Cardiac muscle cell (in vitro differentiated cells and primary cell): ENCODE data around the gene LAPTM4A. TPM values are rescaled to one million over a fixed set of nuclear protein-coding genes. Genes with fewer than 3 reads are reported as not detected.

Source experiments
- DNase-seq, 2 donors: peaks; one replicate each; pipeline versions ENCODE4 v3.0.0 to v3.0.0-alpha.2; 2010 to 2017; ENCODE audit warnings: low read depth in 1 of 2, low spot score in 1 of 2
- H3K27ac ChIP-seq: fragments of 200-600 bp; sonication (generic); 2 replicates; pipeline ENCODE4 v1.5.1; 2016
- H3K27me3 ChIP-seq: fragments of 200-600 bp; sonication (generic); 2 replicates; pipeline ENCODE4 v1.6.0; 2016; ENCODE audit warnings: control low read depth
- H3K36me3 ChIP-seq: fragments of 200-600 bp; sonication (generic); 2 replicates; pipeline ENCODE4 v1.5.1; 2016; ENCODE audit warnings: control low read depth
- H3K4me1 ChIP-seq: fragments of 200-600 bp; sonication (generic); 2 replicates; pipeline ENCODE4 v1.8.1; 2017; ENCODE audit warnings: low read depth, mild to moderate bottlenecking, mixed run types
- H3K4me3 ChIP-seq: fragments of 200-600 bp; sonication (generic); 2 replicates; pipeline ENCODE4 v1.5.1; 2016; ENCODE audit warnings: mild to moderate bottlenecking
- H3K9me3 ChIP-seq: fragments of 200-600 bp; sonication (generic); 2 replicates; pipeline ENCODE4 v1.5.1; 2017; ENCODE audit warnings: low read depth, mild to moderate bottlenecking, control low read depth
- polyA plus RNA-seq: library from polyadenylated mRNA; unstranded; fragments of >200 nt; fragmentation: Nextera tagmentation; extraction: Ambion mirVana; gene quantifications from 2 replicates; pipeline ENCODE4 v1.2.1, GENCODE V29; 2016
- total RNA-seq: library from RNA; depleted of rRNA; stranded (reverse); fragments of >200 nt; gene quantifications from 2 replicates; pipeline ENCODE4 v1.2.3, GENCODE V29; 2016
- TF ChIP-seq, protein P1 (sequence below): IDR thresholded peaks from 2 replicates; pipeline ENCODE4 v1.5.1; 2012; ENCODE audit warnings: low read depth, mild to moderate bottlenecking, low read length

LAPTM4A gene
- total and polyA plus RNA-seq, 2 experiments from 2014 or later = 119 to 425 TPM

DNA sequence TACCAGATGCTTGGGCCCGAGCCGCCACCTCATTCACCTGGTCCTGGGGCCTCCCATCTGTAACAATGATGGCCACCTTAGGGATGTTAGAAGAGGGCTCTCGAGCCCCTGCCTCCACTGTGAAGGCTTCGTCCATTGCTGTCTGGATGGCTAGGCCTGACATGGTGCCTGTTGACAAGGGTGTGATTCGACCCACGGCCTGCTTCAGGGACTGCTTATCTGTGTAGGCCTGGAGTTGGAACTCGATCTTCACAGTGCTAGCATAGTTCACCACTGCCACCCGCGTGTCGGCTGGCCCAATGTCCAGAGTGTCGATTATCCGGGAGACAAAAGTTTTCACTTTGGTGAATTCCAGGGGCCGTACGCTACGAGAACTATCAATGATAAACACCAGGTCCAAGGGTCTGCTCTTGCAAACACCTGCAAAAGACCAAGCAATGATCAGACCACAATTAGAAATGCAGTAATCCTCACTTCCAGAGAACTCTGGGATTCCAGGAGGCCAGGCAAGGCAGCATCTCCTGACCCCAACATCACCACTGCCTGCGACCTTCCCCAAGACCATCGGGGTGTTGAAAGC, 45.4 kb downstream of the LAPTM4A start:
- no peaks in the 10 kb centered on the region for H3K36me3 ChIP-seq
- TF ChIP-seq, protein P1, sequence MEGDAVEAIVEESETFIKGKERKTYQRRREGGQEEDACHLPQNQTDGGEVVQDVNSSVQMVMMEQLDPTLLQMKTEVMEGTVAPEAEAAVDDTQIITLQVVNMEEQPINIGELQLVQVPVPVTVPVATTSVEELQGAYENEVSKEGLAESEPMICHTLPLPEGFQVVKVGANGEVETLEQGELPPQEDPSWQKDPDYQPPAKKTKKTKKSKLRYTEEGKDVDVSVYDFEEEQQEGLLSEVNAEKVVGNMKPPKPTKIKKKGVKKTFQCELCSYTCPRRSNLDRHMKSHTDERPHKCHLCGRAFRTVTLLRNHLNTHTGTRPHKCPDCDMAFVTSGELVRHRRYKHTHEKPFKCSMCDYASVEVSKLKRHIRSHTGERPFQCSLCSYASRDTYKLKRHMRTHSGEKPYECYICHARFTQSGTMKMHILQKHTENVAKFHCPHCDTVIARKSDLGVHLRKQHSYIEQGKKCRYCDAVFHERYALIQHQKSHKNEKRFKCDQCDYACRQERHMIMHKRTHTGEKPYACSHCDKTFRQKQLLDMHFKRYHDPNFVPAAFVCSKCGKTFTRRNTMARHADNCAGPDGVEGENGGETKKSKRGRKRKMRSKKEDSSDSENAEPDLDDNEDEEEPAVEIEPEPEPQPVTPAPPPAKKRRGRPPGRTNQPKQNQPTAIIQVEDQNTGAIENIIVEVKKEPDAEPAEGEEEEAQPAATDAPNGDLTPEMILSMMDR = no peak
- H3K27me3 ChIP-seq = peaks cover 2% of the 10 kb centered on the region
- H3K4me1 ChIP-seq = peaks cover 4% of the 10 kb centered on the region
- no peak for DNase-seq
- H3K4me3 ChIP-seq = no peak overlapping the region
- H3K9me3 ChIP-seq = no peaks in the 10 kb centered on the region
- H3K27ac ChIP-seq = no peak overlapping the region

DNA sequence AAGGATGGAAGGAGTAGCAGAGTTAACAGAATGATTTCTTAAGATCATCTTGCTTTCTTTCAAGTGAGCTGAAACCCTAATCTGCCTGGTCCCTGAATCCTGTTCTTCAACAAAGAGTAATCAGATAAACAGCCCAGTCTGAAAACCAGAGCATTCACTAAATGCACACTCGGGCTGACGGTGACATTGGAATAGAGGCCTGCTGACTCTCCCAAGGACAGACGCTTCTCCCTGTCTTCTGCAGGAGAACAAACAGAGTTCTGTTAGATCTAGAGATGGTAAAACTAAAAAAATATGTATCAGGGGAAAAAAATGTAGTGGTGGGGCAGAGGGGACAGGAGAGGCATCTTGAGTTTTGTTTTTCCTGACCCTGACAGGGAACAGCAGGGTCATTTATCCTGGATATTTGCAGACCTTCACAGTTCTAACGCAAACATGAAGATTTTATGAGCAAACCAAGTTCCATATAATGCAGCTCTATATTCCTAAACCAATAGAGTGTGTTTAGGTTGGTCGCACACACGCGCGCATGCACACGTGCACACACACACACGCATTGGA, 46.3 kb downstream of the LAPTM4A start:
- Histone ChIP-seq H3K27me3 (no peaks in the 10 kb centered on the region), H3K36me3 (no peaks in the 10 kb centered on the region), H3K4me3 (no peak overlapping the region), H3K27ac (peak overlapping the region; percentile 36), H3K4me1 (peaks cover 4% of the 10 kb centered on the region), H3K9me3 (no peaks in the 10 kb centered on the region)
- DNase-seq = no peak
- TF ChIP-seq, protein P1 = no peak

DNA sequence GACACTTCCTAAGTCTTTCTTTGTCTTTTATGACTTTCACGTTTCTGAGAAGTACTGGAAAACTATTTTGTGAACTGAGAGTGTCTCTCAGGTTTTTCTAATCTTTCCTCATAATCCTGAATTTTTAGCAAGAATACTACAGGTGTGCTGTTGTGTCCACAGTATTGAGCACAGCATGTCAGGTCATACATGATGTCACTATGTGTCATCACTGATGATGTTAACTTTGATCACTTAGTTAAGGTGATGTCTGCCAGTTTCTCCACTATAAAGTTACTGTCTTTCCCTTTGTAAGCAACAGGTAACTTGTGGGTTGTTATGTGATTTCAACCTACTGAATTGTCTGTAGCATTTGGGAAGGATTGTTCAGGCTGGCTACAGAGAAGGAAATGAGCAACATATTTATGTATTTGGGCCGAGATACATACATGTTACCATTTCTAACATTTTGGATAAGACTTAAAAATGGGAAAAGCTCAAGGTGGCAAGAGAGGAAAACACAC, 50.0 kb downstream of the LAPTM4A start:
- TF ChIP-seq, protein P1 = no peak
- Histone ChIP-seq H3K4me3 (no peak overlapping the region), H3K4me1 (peaks cover 4% of the 10 kb centered on the region), H3K27me3 (no peaks in the 10 kb centered on the region), H3K27ac (no peak overlapping the region), H3K36me3 (no peaks in the 10 kb centered on the region), H3K9me3 (no peaks in the 10 kb centered on the region)
- DNase-seq = no peak

DNA sequence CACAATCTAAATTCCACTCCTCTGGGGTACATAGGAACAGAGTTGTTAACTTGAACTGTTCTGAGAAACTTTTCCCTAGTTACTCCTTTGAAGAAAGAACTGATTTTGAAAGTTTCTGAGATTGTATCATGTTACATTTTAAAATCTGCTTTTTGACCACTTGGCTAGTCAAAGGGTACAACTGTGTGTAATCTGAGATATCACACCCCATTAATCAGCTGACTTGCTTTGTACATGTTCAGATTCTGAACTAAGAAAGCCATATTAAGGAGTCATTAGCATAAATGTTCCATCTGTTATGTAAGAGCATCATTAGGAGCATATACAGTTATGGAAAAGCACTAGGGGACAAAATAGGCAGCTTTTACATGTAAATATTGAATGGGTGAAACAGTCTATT, 57.7 kb downstream of the LAPTM4A start:
- Histone ChIP-seq H3K27me3 (no peaks in the 10 kb centered on the region), H3K9me3 (no peaks in the 10 kb centered on the region), H3K27ac (no peak overlapping the region), H3K36me3 (no peaks in the 10 kb centered on the region), H3K4me1 (peaks cover 4% of the 10 kb centered on the region), H3K4me3 (no peak overlapping the region)
- TF ChIP-seq, protein P1 = no peak
- no peak for DNase-seq

DNA sequence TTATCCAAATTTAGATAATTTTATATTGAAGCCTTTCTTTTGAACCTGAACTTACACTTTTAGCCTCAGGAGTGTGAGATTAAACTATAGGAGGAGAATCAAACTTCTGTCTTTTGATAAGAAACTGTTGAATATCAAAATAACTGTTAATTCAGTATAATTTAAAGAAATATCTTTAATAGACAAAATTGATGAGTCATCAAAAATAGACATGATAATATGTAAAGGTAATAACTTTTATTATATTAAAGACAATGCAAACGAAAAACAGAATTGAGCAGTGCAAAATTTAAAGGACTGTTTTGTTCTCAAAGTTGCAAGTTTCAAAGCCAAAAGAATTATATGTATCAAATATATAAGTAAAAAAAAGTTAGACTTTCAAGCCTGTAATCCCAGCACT, 59.5 kb downstream of the LAPTM4A start:
- no peaks in the 10 kb centered on the region for H3K27me3 ChIP-seq
- no peak for DNase-seq
- H3K4me3 ChIP-seq = no peak overlapping the region
- no peaks in the 10 kb centered on the region for H3K9me3 ChIP-seq
- no peak overlapping the region for H3K27ac ChIP-seq
- H3K4me1 ChIP-seq = peaks cover 8% of the 10 kb centered on the region
- H3K36me3 ChIP-seq = no peaks in the 10 kb centered on the region
- TF ChIP-seq, protein P1 = no peak
